IMR-90 (cell line): ENCODE measurements around the gene CTRB1.

Experiments
- BHLHE40 ChIP-seq: fragments of 150-350 bp; IDR thresholded peaks from 2 replicates; pipeline ENCODE4 v1.6.1; 2016; ENCODE audit warnings: mild to moderate bottlenecking, low read depth, low read length
- CEBPB ChIP-seq: IDR thresholded peaks from 2 replicates; pipeline ENCODE4 v1.6.1; 2012; ENCODE audit warnings: low read depth, low read length, improper control_type of control experiment
- CTCF ChIP-seq: conservative IDR thresholded peaks from 2 replicates; pipeline ENCODE4 v1.5.1; 2012; ENCODE audit warnings: mild to moderate bottlenecking, low read depth, low read length, improper control_type of control experiment
- ELK1 ChIP-seq: fragments of 150-350 bp; IDR thresholded peaks from 2 replicates; pipeline ENCODE4 v1.6.1; 2016; ENCODE audit warnings: low read depth, mild to moderate bottlenecking, low read length, moderate library complexity, borderline replicate concordance
- FOS ChIP-seq: fragments of 150-350 bp; IDR thresholded peaks from 2 replicates; pipeline ENCODE4 v1.6.1; 2016; ENCODE audit warnings: low read depth, low read length
- MAFK ChIP-seq: IDR thresholded peaks from 2 replicates; pipeline ENCODE4 v1.6.1; 2012; ENCODE audit warnings: low read depth, low read length, improper control_type of control experiment
- MXI1 ChIP-seq: IDR thresholded peaks from 2 replicates; pipeline ENCODE4 v1.6.1; 2012; ENCODE audit warnings: low read depth, mild to moderate bottlenecking, low read length, moderate library complexity, borderline replicate concordance
- POLR2A ChIP-seq: IDR thresholded peaks from 2 replicates; pipeline ENCODE4 v1.6.1; 2012; ENCODE audit warnings: mild to moderate bottlenecking, low read depth, low read length
- RAD21 ChIP-seq: IDR thresholded peaks from 2 replicates; pipeline ENCODE4 v1.6.1; 2012; ENCODE audit warnings: low read length, improper control_type of control experiment
- RCOR1 ChIP-seq: IDR thresholded peaks from 2 replicates; pipeline ENCODE4 v1.6.1; 2012; ENCODE audit warnings: mild to moderate bottlenecking, low read length, improper control_type of control experiment; ENCODE audit not compliant: insufficient replicate concordance
- RFX5 ChIP-seq: IDR thresholded peaks from 2 replicates; pipeline ENCODE4 v1.8.0; 2012; ENCODE audit warnings: low read depth, mild to moderate bottlenecking, low read length, moderate library complexity
- SMC3 ChIP-seq: fragments of 150-350 bp; IDR thresholded peaks from 2 replicates; pipeline ENCODE4 v1.6.1; 2016; ENCODE audit warnings: low read depth, mild to moderate bottlenecking, antibody characterized with exemption, low read length, moderate library complexity
- USF2 ChIP-seq: fragments of 150-350 bp; IDR thresholded peaks from 2 replicates; pipeline ENCODE4 v1.6.1; 2017; ENCODE audit warnings: mild to moderate bottlenecking, antibody characterized with exemption, low read length, low read depth

- no peak for TF ChIP-seq RFX5
- TF ChIP-seq ELK1 = no peak
- TF ChIP-seq POLR2A = no peak
- TF ChIP-seq CTCF = no peak
- TF ChIP-seq USF2 = no peak
- no peak for TF ChIP-seq BHLHE40
- TF ChIP-seq RAD21 = no peak
- TF ChIP-seq MXI1 = no peak
- no peak for TF ChIP-seq CEBPB
- no peak for TF ChIP-seq SMC3
- no peak for TF ChIP-seq MAFK
- no peak for TF ChIP-seq RCOR1
- no peak for TF ChIP-seq FOS
Observed at GRCh38 chr16:75208242-75208825, 10.5 kb upstream of the CTRB1 start.
